GM13977 (cell line): ENCODE measurements around the gene TBC1D19.
"Not testable (repeated sequence)": the region's sequence is repeated elsewhere in the genome, so short reads cannot be mapped to it uniquely, and the experiment has no call there.

ENCODE experiments used
- DNase-seq: peaks from one replicate; pipeline ENCODE4 v3.0.0; 2012; ENCODE audit warnings: low spot score
- in situ Hi-C: fragments of 300-500 bp; cut with MboI; formaldehyde crosslinking; loops from one replicate; pipeline ENCODE4 v1.12.0; 2022; ENCODE audit warnings: low sequenced_read_pairs, low pct_unique_long_range_greater_than_20kb, mixed read lengths, inconsistent platforms; ENCODE audit not compliant: unreplicated experiment
- TF ChIP-seq, protein P1 (sequence below): IDR thresholded peaks from 2 replicates; pipeline ENCODE4 v1.5.1; 2012; ENCODE audit warnings: mild to moderate bottlenecking, control low read depth; ENCODE audit not compliant: insufficient read depth; ENCODE audit errors: extremely low read depth, missing control alignments

Gene TBC1D19

GRCh38 chr4:26613237-26613636 lies 29.4 kb downstream of the TBC1D19 start:
- DNase-seq, result no peak
- in situ Hi-C loops, result no loop called here
- TF ChIP-seq, protein P1, sequence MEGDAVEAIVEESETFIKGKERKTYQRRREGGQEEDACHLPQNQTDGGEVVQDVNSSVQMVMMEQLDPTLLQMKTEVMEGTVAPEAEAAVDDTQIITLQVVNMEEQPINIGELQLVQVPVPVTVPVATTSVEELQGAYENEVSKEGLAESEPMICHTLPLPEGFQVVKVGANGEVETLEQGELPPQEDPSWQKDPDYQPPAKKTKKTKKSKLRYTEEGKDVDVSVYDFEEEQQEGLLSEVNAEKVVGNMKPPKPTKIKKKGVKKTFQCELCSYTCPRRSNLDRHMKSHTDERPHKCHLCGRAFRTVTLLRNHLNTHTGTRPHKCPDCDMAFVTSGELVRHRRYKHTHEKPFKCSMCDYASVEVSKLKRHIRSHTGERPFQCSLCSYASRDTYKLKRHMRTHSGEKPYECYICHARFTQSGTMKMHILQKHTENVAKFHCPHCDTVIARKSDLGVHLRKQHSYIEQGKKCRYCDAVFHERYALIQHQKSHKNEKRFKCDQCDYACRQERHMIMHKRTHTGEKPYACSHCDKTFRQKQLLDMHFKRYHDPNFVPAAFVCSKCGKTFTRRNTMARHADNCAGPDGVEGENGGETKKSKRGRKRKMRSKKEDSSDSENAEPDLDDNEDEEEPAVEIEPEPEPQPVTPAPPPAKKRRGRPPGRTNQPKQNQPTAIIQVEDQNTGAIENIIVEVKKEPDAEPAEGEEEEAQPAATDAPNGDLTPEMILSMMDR, result no peak

DNA sequence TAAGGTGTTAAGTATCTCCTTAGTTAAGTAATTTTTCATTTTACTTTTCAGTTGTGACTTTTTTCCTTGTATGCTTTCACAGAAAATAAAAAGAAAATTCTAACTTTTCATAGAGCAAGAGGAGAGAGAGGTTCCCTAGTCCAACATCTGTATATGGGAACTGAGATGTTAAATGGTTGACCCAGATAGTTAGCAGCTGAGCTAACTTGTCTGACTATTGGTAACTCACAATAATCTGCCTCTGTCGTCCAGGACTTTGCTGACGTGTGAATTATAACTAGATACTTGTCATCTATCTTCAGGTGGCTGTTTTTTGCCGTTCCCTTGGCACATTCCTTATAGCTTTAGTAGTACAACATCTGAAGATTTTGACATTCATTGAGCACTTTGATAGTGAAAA lies 29.9 kb downstream of the TBC1D19 start:
- in situ Hi-C loops, result no loop called here
- TF ChIP-seq, protein P1, result no peak
- no peak for DNase-seq

DNA sequence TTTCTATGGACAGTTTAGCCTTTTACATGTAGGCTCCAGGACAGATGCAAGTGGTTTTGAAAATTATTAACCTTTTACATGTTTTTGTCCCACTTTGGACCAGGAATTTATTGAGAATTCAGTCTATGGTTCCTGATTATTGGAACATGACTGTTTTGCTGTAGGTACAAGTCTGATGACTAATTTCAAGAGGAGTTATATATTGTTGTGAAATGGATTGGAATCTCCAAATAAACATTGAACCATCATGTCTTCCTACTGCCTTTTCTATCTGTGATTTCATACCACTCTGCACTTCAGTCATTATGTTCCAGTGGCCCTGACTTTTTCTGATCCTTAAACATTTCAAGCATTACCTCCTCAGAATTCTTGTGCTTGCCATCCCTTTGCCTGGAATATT lies 35.9 kb downstream of the TBC1D19 start:
- no peak for DNase-seq

DNA sequence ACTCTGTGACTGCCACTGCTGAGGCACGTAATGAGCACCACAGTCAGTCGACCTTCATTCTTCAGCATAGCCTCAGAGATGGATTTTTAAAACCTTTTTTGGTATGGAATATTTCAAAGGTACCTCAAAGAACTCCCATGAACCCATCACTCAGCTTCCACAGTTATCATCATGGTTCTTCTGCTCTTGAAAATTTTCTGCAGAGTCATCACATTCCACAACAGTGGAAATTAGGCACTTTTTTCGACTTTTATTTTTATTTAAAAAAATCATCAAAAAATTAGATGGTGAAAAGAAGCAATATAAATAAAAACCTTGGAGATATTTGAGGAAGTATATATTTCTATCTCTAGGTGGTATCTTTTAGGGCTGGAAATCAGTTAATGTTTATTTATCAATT lies 37.5 kb downstream of the TBC1D19 start:
- TF ChIP-seq, protein P1, result no peak
- DNase-seq, result no peak
- in situ Hi-C loops, result no loop called here

More for the DNA sequence above, 35.9 kb downstream of the TBC1D19 start:
- in situ Hi-C loops, result no loop called here
- TF ChIP-seq, protein P1, result no peak

DNA sequence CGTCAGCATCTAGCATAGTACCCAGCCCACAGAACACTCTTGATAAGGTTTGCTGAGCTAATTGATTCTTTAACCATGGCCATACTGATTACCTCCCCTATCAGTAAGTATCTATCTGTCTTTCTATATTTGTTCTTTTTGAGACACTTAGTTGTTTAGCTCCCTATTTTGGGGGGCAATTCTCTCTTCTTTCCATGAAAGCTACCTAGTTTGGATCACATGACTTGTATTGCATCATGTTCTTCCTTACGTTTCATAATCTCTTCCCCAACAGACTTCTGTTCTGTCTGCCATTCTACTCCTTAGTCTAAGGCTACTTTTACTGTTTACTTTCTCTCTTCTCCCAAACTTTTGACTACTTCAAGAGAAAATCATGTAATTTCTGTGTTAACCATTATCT lies 39.0 kb downstream of the TBC1D19 start:
- TF ChIP-seq, protein P1, result no peak
- no peak for DNase-seq
- in situ Hi-C loops, result no loop called here

GRCh38 chr4:26626658-26627057 lies 42.8 kb downstream of the TBC1D19 start:
- in situ Hi-C loops, DNase-seq: not testable (repeated sequence)

GRCh38 chr4:26632916-26633315 lies 49.0 kb downstream of the TBC1D19 start:
- in situ Hi-C loops, result no loop called here

More at GRCh38 chr4:26632916-26633315, 49.0 kb downstream of the TBC1D19 start:
- DNase-seq, result no peak
- TF ChIP-seq, protein P1, result no peak
